HEK293T (cell line): ENCODE results near the gene ADK.

Source experiments
- CTCF ChIA-PET: fragments of 350-600 bp; formaldehyde crosslinking; extraction: SDS; loops from one replicate; lab custom pipeline; 2021; ENCODE audit warnings: antibody characterized with exemption, inconsistent platforms; lab: Yijun Ruan, JAX
- POLR2A ChIA-PET: fragments of 350-600 bp; formaldehyde crosslinking; extraction: SDS; loops from one replicate; lab custom pipeline; 2020; ENCODE audit warnings: antibody characterized with exemption, inconsistent platforms; lab: Yijun Ruan, JAX
- DNase-seq: peaks from one replicate; pipeline ENCODE4 v3.0.0; 2012; ENCODE audit warnings: mixed read lengths; ENCODE audit errors: extremely low spot score
- ARNT ChIP-seq: fragments of 450-650 bp; IDR thresholded peaks from 2 replicates; pipeline ENCODE4 v1.6.1; 2017; ENCODE audit warnings: mild to moderate bottlenecking
- BHLHE40 ChIP-seq: fragments of 450-650 bp; IDR thresholded peaks from 2 replicates; pipeline ENCODE4 v1.6.1; 2016; ENCODE audit warnings: mild to moderate bottlenecking, moderate library complexity, borderline replicate concordance
- CTBP1 ChIP-seq: fragments of 450-650 bp; IDR thresholded peaks from 2 replicates; pipeline ENCODE4 v1.6.1; 2016; ENCODE audit warnings: borderline replicate concordance
- ELF4 ChIP-seq: fragments of 450-650 bp; IDR thresholded peaks from 2 replicates; pipeline ENCODE4 v1.6.1; 2017; ENCODE audit warnings: antibody characterized with exemption
- FOXA1 ChIP-seq: fragments of 450-650 bp; IDR thresholded peaks from 2 replicates; pipeline ENCODE4 v1.6.1; 2016; ENCODE audit warnings: mild to moderate bottlenecking
- FOXK2 ChIP-seq: fragments of 450-650 bp; IDR thresholded peaks from 2 replicates; pipeline ENCODE4 v1.6.1; 2016; ENCODE audit warnings: mild to moderate bottlenecking
- FOXM1 ChIP-seq: fragments of 450-650 bp; IDR thresholded peaks from 2 replicates; pipeline ENCODE4 v1.6.1; 2017; ENCODE audit warnings: mild to moderate bottlenecking, borderline replicate concordance
- HDGF ChIP-seq: fragments of 450-650 bp; IDR thresholded peaks from 2 replicates; pipeline ENCODE4 v1.6.1; 2017; ENCODE audit warnings: antibody characterized with exemption, borderline replicate concordance
- L3MBTL2 ChIP-seq: fragments of 450-650 bp; conservative IDR thresholded peaks from 2 replicates; pipeline ENCODE4 v1.6.1; 2016; ENCODE audit warnings: mild to moderate bottlenecking
- LEF1 ChIP-seq: fragments of 450-650 bp; IDR thresholded peaks from 2 replicates; pipeline ENCODE4 v1.6.1; 2017; ENCODE audit warnings: mild to moderate bottlenecking, borderline replicate concordance
- NFRKB ChIP-seq: fragments of 450-650 bp; IDR thresholded peaks from 2 replicates; pipeline ENCODE4 v1.6.1; 2016; ENCODE audit warnings: mild to moderate bottlenecking, moderate library complexity
- PKNOX1 ChIP-seq: fragments of 450-650 bp; IDR thresholded peaks from 2 replicates; pipeline ENCODE4 v1.6.1; 2016
- SP1 ChIP-seq: fragments of 450-650 bp; IDR thresholded peaks from 2 replicates; pipeline ENCODE4 v1.6.1; 2017
- SUZ12 ChIP-seq: fragments of 450-650 bp; IDR thresholded peaks from 2 replicates; pipeline ENCODE4 v1.6.1; 2016; ENCODE audit warnings: mild to moderate bottlenecking
- TARDBP ChIP-seq: fragments of 450-650 bp; IDR thresholded peaks from 2 replicates; pipeline ENCODE4 v1.6.1; 2016
- ZNF384 ChIP-seq: fragments of 450-650 bp; IDR thresholded peaks from 2 replicates; pipeline ENCODE4 v1.6.1; 2016

Gene ADK

GRCh38 chr10:74109452-74109851 is 41.6 kb upstream of the ADK start:
- TF ChIP-seq ZNF384: no peak
- no peak for TF ChIP-seq CTBP1
- no peak for TF ChIP-seq SP1
- TF ChIP-seq FOXM1: no peak
- no peak for TF ChIP-seq TARDBP
- TF ChIP-seq HDGF: no peak
- no peak for TF ChIP-seq NFRKB
- no peak for TF ChIP-seq FOXK2
- no peak for TF ChIP-seq SUZ12
- CTCF ChIA-PET: interaction anchor here (1.0 kb wide), 1 partner anchor 169 kb away, joined by 3 read pairs; no protein-coding TSS in a partner anchor
- POLR2A ChIA-PET: no interaction called here
- DNase-seq: no peak

GRCh38 chr10:74110120-74110519 is 40.9 kb upstream of the ADK start:
- no peak for TF ChIP-seq ELF4
- no peak for TF ChIP-seq FOXM1
- no peak for TF ChIP-seq FOXA1
- TF ChIP-seq SP1: no peak
- TF ChIP-seq ZNF384: no peak
- no peak for TF ChIP-seq SUZ12
- TF ChIP-seq FOXK2: no peak
- TF ChIP-seq NFRKB: no peak
- TF ChIP-seq ARNT: no peak
- no peak for TF ChIP-seq HDGF
- TF ChIP-seq PKNOX1: no peak
- TF ChIP-seq BHLHE40: no peak
- TF ChIP-seq CTBP1: no peak
- no peak for TF ChIP-seq LEF1
- TF ChIP-seq L3MBTL2: no peak
- TF ChIP-seq TARDBP: no peak
- POLR2A ChIA-PET: no interaction called here
- CTCF ChIA-PET: interaction anchor here (0.6 to 1.0 kb wide), 2 partner anchors 151 to 170 kb away, joined by 3 read pairs; no protein-coding TSS in a partner anchor
- no peak for DNase-seq

- no peak for TF ChIP-seq PKNOX1
- TF ChIP-seq ARNT: no peak
- no peak for TF ChIP-seq L3MBTL2
- TF ChIP-seq TARDBP: no peak
- no peak for TF ChIP-seq ZNF384
- no peak for TF ChIP-seq CTBP1
- TF ChIP-seq FOXA1: no peak
- no peak for TF ChIP-seq LEF1
- TF ChIP-seq BHLHE40: no peak
- no peak for TF ChIP-seq FOXK2
- ChIA-PET POLR2A (no interaction called here), CTCF (no interaction called here)
- no peak for DNase-seq
Observed at GRCh38 chr10:74111799-74112198, 39.2 kb upstream of the ADK start.

GRCh38 chr10:74113546-74113945 is 37.5 kb upstream of the ADK start:
- ChIA-PET CTCF (interaction anchor here (0.7 kb wide), 1 partner anchor 226 kb away, joined by 5 read pairs; no protein-coding TSS in a partner anchor), POLR2A (interaction anchor here (1.0 kb wide), 1 partner anchor 12 kb away, joined by 3 read pairs; no protein-coding TSS in a partner anchor)
- TF ChIP-seq SP1 (no peak), FOXK2 (no peak), ZNF384 (no peak), ELF4 (no peak), HDGF (no peak), FOXM1 (no peak)
- DNase-seq: no peak

- DNase-seq: no peak
- ChIA-PET CTCF (no interaction called here), POLR2A (interaction anchor here (1.0 kb wide), 1 partner anchor 11 kb away, joined by 3 read pairs; no protein-coding TSS in a partner anchor)
- no peak for TF ChIP-seq BHLHE40
- no peak for TF ChIP-seq ELF4
- no peak for TF ChIP-seq CTBP1
- no peak for TF ChIP-seq PKNOX1
Observed at GRCh38 chr10:74114041-74114448, 37.0 kb upstream of the ADK start.

GRCh38 chr10:74117738-74118137 is 33.3 kb upstream of the ADK start:
- ChIA-PET CTCF (interaction anchor here (1.3 kb wide), 1 partner anchor 15 kb away, joined by 5 read pairs; no protein-coding TSS in a partner anchor), POLR2A (interaction anchor here (0.7 to 1.4 kb wide), 2 partner anchors 58 to 1287 kb away, joined by 3 to 5 read pairs; no protein-coding TSS in a partner anchor)
- DNase-seq: no peak
- TF ChIP-seq FOXM1: no peak

- no peak for DNase-seq
- CTCF ChIA-PET: interaction anchor here (0.6 to 1.3 kb wide), 2 partner anchors 9 to 16 kb away, joined by 3 to 5 read pairs; no protein-coding TSS in a partner anchor
- TF ChIP-seq NFRKB (no peak), LEF1 (no peak), ZNF384 (no peak), BHLHE40 (no peak), SP1 (no peak), HDGF (no peak)
- POLR2A ChIA-PET: interaction anchor here (1.4 kb wide), 1 partner anchor 57 kb away, joined by 5 read pairs; no protein-coding TSS in a partner anchor
Observed at GRCh38 chr10:74118804-74119203, 32.2 kb upstream of the ADK start.
